A673 (cell line): Measurements from ENCODE around the gene FAM114A1. TPM values are rescaled to one million over a fixed set of nuclear protein-coding genes. Genes with fewer than 3 reads are reported as not detected.

Experiments used
- BruUV-seq: library from RNA; stranded (reverse); fragments of 400-500 nt; replicated peaks from 2 replicates; lab custom pipeline; 2021; lab: Mats Ljungman, UMichigan
- CTCF ChIA-PET: fragments of 300-600 bp; sonication (Branson Sonifier 250); formaldehyde crosslinking; loops from one replicate; lab custom pipeline; 2022; ENCODE audit warnings: antibody characterized with exemption; lab: Charles Lee
- POLR2A ChIA-PET: fragments of 300-600 bp; sonication (Branson Sonifier 250); formaldehyde crosslinking; loops from one replicate; lab custom pipeline; 2022; ENCODE audit warnings: antibody characterized with exemption; ENCODE audit not compliant: low non-redundant PET; lab: Charles Lee
- DNase-seq: peaks from one replicate; pipeline ENCODE4 v3.0.0-alpha.2; 2015; ENCODE audit warnings: low spot score
- H3K27ac ChIP-seq: fragments of 200-600 bp; sonication (generic); 2 replicates; pipeline ENCODE4 v1.5.1; 2016; ENCODE audit warnings: mixed run types, low read depth, mild to moderate bottlenecking, mixed read lengths, antibody characterized with exemption, low read length; ENCODE audit not compliant: poor library complexity, severe bottlenecking
- H3K27me3 ChIP-seq: fragments of 200-600 bp; sonication (generic); replicated peaks from 2 replicates; pipeline ENCODE4 v1.6.1; 2017; ENCODE audit warnings: mixed run types, low read depth, mild to moderate bottlenecking, mixed read lengths, antibody characterized with exemption, low read length; ENCODE audit not compliant: insufficient read depth, poor library complexity
- H3K36me3 ChIP-seq: fragments of 200-600 bp; sonication (generic); 2 replicates; pipeline ENCODE4 v1.6.1; 2016; ENCODE audit warnings: mixed run types, mild to moderate bottlenecking, mixed read lengths, antibody characterized with exemption, low read length; ENCODE audit not compliant: insufficient read depth, poor library complexity, severe bottlenecking
- H3K4me1 ChIP-seq: fragments of 200-600 bp; sonication (generic); 2 replicates; pipeline ENCODE4 v1.6.1; 2017; ENCODE audit warnings: mixed run types, mild to moderate bottlenecking, mixed read lengths, antibody characterized with exemption, low read length; ENCODE audit not compliant: insufficient read depth, poor library complexity, severe bottlenecking
- H3K4me3 ChIP-seq: fragments of 200-600 bp; sonication (generic); 2 replicates; pipeline ENCODE4 v1.5.1; 2016; ENCODE audit warnings: low read depth, mixed run types, mild to moderate bottlenecking, mixed read lengths, low read length; ENCODE audit not compliant: poor library complexity, severe bottlenecking
- H3K9me3 ChIP-seq: fragments of 200-600 bp; sonication (generic); 2 replicates; pipeline ENCODE4 v1.6.1; 2016; ENCODE audit warnings: mixed run types, low read depth, mild to moderate bottlenecking, mixed read lengths, antibody characterized with exemption, low read length; ENCODE audit not compliant: poor library complexity, severe bottlenecking
- CTCF ChIP-seq: fragments of 300-800, 200-600 bp; sonication (generic); conservative IDR thresholded peaks from 2 replicates; pipeline ENCODE4 v1.5.1; 2017; ENCODE audit warnings: low read depth, mild to moderate bottlenecking, antibody characterized with exemption, low read length, moderate library complexity, mixed read lengths
- EZH2 ChIP-seq: fragments of 200-600 bp; sonication (generic); IDR thresholded peaks from 2 replicates; pipeline ENCODE4 v1.6.1; 2017; ENCODE audit warnings: borderline replicate concordance, low read depth, mild to moderate bottlenecking, mixed read lengths, antibody characterized with exemption, low read length; ENCODE audit not compliant: poor library complexity, severe bottlenecking
- intact Hi-C: fragments of 100-400 bp; cut with micrococcal nuclease; formaldehyde crosslinking; loops from one replicate; pipeline ENCODE4 v1.10.0; 2022; ENCODE audit not compliant: unreplicated experiment
- total RNA-seq: library from RNA; stranded (reverse); gene quantifications from 2 replicates; pipeline ENCODE4 v1.2.3, GENCODE V29; 2021

The FAM114A1 gene
- total RNA-seq, 1 experiment from 2014 or later: 4.2 TPM

- Histone ChIP-seq H3K27ac (no peak overlapping the region), H3K4me1 (peaks cover 10% of the 10 kb centered on the region), H3K4me3 (no peak overlapping the region), H3K36me3 (no peaks in the 10 kb centered on the region), H3K9me3 (no peaks in the 10 kb centered on the region), H3K27me3 (no peaks in the 10 kb centered on the region)
- CTCF ChIA-PET: no interaction called here
- POLR2A ChIA-PET: no interaction called here
- no peak for DNase-seq
- TF ChIP-seq EZH2 (no peak), CTCF (no peak)
- intact Hi-C loops: no loop called here
- BruUV-seq: no TSS peak
Observed at GRCh38 chr4:38949411-38950051, 81.9 kb downstream of the FAM114A1 start.

GRCh38 chr4:38950159-38950558 lies 82.6 kb downstream of the FAM114A1 start:
- H3K27me3 ChIP-seq: no peaks in the 10 kb centered on the region
- no peak overlapping the region for H3K4me3 ChIP-seq
- CTCF ChIA-PET: no interaction called here
- no peak overlapping the region for H3K27ac ChIP-seq
- no peaks in the 10 kb centered on the region for H3K36me3 ChIP-seq
- no TSS peak for BruUV-seq
- DNase-seq: no peak
- no peak for TF ChIP-seq EZH2
- POLR2A ChIA-PET: no interaction called here
- H3K9me3 ChIP-seq: no peaks in the 10 kb centered on the region
- peaks cover 10% of the 10 kb centered on the region for H3K4me1 ChIP-seq
- intact Hi-C loops: no loop called here

- Histone ChIP-seq H3K4me1 (peaks cover 10% of the 10 kb centered on the region), H3K27ac (no peak overlapping the region), H3K27me3 (no peaks in the 10 kb centered on the region), H3K4me3 (no peak overlapping the region), H3K36me3 (no peaks in the 10 kb centered on the region), H3K9me3 (no peaks in the 10 kb centered on the region)
- intact Hi-C loops: no loop called here
- TF ChIP-seq EZH2: no peak
- TF ChIP-seq CTCF: no peak
- no peak for DNase-seq
- CTCF ChIA-PET: no interaction called here
- no TSS peak for BruUV-seq
- POLR2A ChIA-PET: no interaction called here
Observed at GRCh38 chr4:38950734-38951133, 83.1 kb downstream of the FAM114A1 start.

- no peaks in the 10 kb centered on the region for H3K9me3 ChIP-seq
Observed at GRCh38 chr4:38951598-38951997, 84.0 kb downstream of the FAM114A1 start.

More at GRCh38 chr4:38951598-38951997, 84.0 kb downstream of the FAM114A1 start:
- CTCF ChIA-PET: no interaction called here
- Histone ChIP-seq H3K36me3 (no peaks in the 10 kb centered on the region), H3K4me3 (no peak overlapping the region), H3K27ac (no peak overlapping the region), H3K4me1 (peaks cover 10% of the 10 kb centered on the region), H3K27me3 (no peaks in the 10 kb centered on the region)
- intact Hi-C loops: no loop called here
- DNase-seq: no peak
- TF ChIP-seq CTCF (no peak), EZH2 (no peak)
- BruUV-seq: no TSS peak
- POLR2A ChIA-PET: no interaction called here
